MM.1S (cell line): ENCODE data around the gene TPD52L1.

Source experiments
- EZH2 ChIP-seq: fragments of 300-600 bp; sonication (generic); optimal IDR thresholded peaks from 2 replicates; pipeline ENCODE3; 2017; ENCODE audit warnings: low read depth, mild to moderate bottlenecking, antibody characterized with exemption, low read length, mixed read lengths
- TF ChIP-seq, protein P1 (sequence below): fragments of 300-600 bp; sonication (generic); IDR thresholded peaks from 2 replicates; pipeline ENCODE4 v1.5.1; 2016; ENCODE audit warnings: antibody characterized with exemption, low read length, mixed read lengths

- TF ChIP-seq, protein P1, sequence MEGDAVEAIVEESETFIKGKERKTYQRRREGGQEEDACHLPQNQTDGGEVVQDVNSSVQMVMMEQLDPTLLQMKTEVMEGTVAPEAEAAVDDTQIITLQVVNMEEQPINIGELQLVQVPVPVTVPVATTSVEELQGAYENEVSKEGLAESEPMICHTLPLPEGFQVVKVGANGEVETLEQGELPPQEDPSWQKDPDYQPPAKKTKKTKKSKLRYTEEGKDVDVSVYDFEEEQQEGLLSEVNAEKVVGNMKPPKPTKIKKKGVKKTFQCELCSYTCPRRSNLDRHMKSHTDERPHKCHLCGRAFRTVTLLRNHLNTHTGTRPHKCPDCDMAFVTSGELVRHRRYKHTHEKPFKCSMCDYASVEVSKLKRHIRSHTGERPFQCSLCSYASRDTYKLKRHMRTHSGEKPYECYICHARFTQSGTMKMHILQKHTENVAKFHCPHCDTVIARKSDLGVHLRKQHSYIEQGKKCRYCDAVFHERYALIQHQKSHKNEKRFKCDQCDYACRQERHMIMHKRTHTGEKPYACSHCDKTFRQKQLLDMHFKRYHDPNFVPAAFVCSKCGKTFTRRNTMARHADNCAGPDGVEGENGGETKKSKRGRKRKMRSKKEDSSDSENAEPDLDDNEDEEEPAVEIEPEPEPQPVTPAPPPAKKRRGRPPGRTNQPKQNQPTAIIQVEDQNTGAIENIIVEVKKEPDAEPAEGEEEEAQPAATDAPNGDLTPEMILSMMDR: no peak
- no peak for TF ChIP-seq EZH2
Measured at GRCh38 chr6:125189494-125189893, 35.9 kb downstream of the TPD52L1 start.
